ENCODE data around the gene SLC25A10.
A peak's percentile ranks its signal among the peaks of the same experiment; 100 is the strongest.
"Not testable (repeated sequence)": the region's sequence is repeated elsewhere in the genome, so short reads cannot be mapped to it uniquely, and the experiment has no call there.

SLC25A10 gene

GRCh38 chr17:81722184-81723120, 10.4 kb downstream of the SLC25A10 start:
- DNase-seq: no peak

DNA sequence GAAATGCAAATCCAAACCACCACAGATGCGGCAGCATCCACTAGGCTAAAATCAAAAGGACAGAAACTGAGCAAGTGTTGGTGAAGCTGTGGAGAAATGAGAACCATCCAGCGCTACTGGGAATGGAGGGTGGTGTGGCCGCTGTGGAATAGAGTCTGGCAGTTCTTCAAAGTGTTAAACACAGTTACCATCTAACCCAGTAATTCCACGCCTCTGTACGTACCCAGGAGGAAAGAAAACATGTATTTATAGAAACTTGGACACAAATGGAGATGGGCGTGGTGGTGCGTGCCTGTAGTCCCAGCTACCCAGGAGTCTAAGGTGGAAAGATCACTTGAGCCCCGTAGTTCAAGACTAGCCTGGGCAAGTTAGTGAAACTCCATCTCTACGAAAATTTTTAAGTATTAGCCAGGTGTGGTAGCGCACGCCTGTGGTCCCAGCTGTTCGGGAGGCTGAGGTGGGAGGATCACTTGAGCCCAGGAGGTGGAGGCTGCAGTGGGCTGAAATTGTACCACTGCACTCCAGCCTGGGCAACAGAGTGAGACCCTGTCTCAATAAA, 11.6 kb downstream of the SLC25A10 start:
- DNase-seq: no peak

DNA sequence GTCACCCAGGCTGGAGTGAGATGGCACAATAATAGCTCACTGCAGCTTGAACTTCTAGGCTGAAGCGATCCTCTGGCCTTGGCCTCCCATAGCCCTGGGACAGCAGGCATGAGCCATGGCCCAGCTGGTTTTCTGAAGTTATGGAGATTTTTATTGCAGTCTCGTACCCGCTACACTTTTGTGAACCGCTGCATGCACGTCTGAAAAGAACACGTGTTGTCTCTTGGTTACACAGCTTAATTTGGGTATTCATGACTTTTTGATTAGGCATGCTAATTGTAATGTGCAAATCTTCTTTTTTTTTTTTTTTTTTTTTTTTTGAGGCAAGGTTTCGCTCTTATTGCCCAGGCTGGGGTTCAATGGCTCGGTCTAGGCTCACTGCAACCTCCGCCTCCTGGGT, 13.4 kb downstream of the SLC25A10 start:
- DNase-seq: no peak

GRCh38 chr17:81726004-81726403, 13.9 kb downstream of the SLC25A10 start:
- no peak for DNase-seq

DNA sequence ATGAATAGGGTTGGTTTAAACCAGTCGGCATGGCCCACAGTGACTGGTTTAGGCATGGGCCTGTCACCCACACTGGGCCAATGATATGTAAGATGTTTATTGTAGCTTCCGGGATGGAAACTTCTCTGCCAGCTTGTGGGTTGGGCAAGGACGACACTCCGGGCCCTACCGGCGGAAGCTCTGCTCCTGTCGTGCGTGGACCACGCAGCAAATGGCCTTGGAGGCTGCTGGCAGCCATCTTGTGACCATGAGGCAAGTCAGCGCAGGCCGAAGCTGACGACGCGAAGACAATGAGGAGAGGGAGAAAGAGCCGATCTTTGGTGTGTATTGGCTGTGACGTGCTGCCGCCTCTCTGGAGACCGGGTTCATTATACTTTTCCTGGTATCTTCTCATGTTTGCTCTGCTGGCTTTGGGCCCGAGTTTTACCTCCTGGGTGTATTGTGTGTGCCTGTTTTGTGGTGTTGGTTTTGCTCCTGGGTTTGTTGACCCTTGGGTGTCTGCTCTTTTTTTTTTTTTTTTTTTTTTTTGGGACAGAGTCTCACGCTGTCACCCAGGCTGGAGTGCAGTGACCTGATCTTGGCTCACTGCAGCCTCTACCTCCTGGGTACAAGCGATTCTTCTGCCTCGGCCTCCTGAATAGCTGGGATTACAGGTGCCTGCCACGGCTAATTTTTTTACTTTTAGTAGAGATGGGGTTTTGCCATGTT, 15.4 kb downstream of the SLC25A10 start:
- no peak for DNase-seq

GRCh38 chr17:81733507-81734404, 21.7 kb downstream of the SLC25A10 start:
- peak; percentile 54 for DNase-seq

GRCh38 chr17:81734405-81735263, 22.6 kb downstream of the SLC25A10 start:
- no peak for DNase-seq

DNA sequence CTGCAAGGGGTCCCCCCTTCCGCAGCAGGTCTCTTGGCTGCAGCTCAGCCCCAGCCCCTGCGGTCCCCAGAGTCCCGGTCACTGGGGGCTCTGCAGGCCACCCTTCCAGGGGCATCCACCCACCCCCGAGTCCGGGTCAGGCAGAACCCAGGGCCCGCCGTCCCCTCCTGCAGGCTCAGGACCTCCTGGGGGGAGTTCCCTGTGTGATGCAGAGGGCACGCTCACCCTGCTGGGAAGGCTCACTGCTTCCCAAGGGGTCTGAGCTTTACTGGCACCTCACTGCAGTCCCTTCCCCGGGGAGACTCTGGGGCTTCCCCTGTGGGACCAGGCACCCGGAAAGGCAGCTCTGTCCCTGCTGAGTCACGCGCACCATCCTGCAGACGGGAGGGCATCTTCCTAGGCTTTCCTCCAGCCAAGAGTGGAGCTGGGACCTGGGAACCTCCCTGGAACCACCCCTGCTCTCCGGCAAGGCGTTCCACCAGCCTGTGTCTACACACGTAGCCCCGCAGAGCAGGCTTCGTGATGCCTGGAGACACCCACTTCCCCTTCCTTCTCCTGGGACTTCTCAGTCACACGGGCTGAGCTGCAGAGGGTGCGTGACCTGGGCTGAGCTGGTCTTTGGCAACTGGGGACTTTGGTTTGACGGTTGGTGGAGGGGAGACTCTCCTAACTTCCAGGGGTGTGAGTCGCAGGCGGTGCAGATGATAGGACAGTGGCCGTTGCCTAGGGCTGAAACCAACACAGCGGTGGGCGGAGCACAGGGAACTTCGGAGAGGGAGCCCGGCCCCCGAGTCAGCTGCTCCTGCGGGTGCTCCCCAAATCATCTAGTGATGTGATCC, 23.4 kb downstream of the SLC25A10 start:
- no peak for DNase-seq

- no peak for DNase-seq
Measured at GRCh38 chr17:81737947-81738800, 26.1 kb downstream of the SLC25A10 start.

- no peak for DNase-seq
Measured at GRCh38 chr17:81738801-81739393, 26.8 kb downstream of the SLC25A10 start.

DNA sequence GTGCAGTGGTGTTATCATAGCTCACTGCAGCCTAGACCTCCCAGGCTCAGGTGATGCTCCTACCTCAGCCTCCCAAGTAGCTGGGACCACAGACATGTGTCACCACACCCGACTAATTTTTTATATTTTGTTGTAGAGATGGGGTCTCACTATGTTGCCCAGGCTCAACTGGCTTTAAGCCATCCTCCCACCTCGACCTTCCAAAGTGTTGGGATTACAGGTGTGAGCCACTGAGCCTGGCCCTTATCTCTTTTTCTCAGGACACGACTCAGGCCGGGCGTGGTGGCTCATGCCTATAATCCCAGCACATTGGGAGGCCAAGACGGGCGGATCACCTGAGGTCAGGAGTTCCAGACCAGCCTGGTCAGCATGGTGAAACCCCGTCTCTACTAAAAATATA, 27.5 kb downstream of the SLC25A10 start:
- not testable (repeated sequence) for DNase-seq

DNA sequence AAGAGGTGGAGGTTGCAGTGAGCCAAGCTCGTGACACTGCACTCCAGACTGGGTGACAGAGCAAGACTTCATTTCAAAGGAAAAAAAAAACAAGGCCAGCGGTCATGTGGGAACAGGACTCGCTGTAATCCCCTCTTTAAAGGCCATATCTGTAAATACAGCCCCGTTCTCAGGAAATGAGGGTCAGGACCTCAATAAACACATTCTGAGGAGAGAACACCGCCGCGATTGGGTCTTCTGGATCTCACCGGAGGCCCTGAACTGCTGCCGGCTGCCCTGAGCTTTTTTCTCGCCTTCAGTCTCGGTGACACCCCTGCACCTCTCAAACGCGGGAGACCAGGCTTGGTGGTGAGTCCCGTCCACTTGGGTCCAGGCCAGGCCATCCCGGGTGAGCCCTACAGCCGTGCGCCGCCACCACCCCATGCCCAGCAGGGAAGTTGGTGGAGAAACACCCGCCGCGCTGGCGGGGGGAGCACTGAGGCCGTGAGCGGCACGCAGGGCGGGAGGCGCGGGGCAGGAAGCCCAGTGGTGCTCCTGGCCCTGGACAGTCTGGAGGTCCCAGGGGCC, 28.4 kb downstream of the SLC25A10 start:
- no peak for DNase-seq

- no peak for DNase-seq
Measured at GRCh38 chr17:81741049-81741593, 29.0 kb downstream of the SLC25A10 start.

DNA sequence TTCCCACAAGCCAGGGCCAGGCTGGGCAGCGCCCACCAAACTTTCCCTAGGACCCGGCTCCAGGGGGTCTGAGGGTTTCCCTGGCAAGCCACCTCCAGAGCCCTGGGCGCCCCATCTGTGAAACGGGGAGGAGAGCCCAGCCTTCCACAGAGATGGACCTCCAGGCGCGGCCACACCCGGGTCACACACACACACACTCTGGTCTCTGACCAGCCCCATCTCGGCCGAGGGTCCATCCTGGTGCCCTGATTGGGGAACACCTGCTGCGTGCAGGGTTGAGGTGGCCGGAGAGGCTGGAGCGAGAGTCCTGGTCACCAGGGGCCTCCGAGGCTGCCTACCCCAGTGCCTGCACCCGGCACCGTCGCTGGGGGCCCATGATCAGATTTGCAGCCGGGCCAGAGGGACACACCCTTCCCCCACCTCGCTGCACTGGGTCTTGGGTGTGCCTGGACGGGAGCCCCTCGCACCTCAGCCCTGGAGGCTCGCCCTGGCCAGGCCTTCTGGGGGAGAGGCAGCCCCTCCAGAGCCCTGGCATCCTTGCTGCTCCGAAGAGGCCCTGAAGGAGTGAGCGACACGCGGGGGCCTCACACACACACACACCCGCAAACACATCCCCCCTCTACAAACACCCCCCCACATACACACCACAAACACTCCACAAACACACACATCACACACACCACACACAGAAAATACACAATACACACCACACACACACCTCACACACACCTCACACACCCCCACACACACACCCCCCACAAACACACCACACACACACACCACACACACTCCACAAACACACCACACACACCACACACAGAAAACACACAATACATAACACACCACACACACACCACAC, 29.7 kb downstream of the SLC25A10 start:
- DNase-seq: no peak
